HG02759 (cell line): Measurements from ENCODE around the gene WDR37.
"Not testable (repeated sequence)": the region's sequence is repeated elsewhere in the genome, so short reads cannot be mapped to it uniquely, and the experiment has no call there.

Source experiments
- ATAC-seq: cut with Tn5 transposase; IDR thresholded peaks from one replicate; pipeline ENCODE4 v1.9.1; 2021; ENCODE audit warnings: mild to moderate bottlenecking, moderate library complexity; ENCODE audit not compliant: unreplicated experiment

The WDR37 gene

DNA sequence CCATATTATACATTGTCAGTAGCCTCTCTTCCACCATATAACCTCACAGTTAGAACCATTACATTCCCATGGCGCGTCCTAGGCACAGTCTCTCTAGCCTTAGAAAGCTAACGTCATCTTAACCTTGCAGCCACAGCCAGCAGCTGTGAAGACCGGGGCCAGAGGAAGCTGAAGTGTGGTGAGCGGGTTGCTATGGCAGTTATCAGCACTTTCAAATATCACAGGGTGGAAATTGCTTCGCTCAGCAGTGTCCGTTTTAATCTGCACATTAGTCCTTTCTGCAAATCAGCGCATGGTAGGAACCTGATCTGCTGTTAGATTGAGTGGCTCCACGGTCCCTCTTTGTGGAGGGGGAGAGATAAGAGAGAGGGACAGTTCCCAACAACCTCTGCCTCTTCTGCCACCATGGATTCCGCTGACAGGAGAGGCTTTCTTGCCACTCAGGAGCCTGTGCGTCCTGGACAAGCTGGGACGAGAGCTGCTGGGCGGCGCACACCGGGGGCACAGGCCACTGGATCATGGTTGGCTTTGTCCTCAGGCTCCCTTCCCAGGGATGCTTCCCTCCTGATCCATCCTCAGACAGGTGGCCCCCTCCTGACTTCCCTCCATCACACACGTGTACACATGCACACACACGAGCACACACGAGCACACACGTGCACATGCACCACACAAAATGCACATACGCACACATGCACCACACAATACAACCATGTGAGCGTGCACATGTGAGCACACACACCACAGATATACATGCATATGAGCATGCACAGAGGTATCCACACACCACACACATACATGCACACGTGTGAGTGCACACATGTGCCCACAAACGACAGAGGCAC, 93.8 kb downstream of the WDR37 start:
- ATAC-seq = no peak

DNA sequence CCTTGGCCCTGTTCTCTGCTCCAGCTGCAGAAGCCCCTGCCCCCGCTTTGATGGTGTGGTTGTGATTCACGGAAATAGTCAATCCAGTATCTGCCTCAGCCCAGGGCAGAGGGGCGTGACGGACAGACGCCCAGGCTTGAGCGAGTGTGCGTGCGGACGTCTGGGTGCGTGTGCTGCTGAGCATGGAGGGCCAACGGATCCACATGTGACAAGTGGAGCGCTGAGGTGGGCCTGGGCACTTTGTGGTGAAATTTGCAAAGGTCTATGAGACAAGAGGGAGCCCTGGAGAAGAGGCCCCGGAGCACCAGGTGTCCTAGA, 94.4 kb downstream of the WDR37 start:
- no peak for ATAC-seq

DNA sequence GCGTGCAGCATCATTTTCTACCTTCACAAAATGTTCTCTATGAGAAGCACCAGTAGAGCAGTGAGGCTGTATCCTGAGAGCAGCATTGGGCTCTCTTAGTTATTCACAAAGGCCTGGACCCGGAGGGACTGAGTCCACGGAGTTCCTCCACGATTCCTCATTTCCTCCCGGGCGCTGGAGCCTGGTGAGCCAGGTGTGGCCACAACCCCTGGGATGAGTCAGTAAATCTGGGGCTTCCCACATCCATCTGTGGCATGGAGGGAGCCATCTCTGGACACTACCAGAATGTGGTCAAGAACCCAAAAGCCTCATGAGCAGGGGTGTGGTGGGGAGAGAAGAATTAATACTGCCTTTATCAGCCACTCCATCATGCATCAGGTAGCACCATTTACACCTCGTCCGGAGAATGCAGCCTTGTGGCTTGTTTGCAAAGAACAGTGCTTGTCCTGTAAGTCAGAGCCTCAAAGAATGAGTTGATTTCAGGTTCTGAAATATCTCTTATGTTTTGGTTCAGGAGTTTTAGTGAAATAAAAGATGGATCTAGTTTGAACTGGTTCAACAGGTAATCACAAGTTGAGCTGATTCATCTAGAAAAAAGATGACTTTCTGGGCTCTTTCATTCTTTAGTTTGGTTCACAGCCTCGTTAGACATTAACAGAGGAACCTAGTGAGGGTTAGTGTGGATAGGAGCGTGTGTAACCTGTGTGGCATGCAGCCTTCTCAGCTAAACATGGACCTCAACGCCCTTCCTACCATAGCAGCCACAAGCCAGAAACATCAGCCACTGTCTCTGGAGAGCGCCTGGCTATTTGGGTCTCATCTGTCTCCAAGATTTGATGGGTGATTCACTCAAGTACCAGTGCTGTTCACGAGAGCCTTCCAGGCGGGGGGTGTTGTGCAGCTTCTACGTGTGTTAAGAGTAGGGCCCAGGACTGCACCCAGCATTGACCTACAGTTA, 95.2 kb downstream of the WDR37 start:
- no peak for ATAC-seq

DNA sequence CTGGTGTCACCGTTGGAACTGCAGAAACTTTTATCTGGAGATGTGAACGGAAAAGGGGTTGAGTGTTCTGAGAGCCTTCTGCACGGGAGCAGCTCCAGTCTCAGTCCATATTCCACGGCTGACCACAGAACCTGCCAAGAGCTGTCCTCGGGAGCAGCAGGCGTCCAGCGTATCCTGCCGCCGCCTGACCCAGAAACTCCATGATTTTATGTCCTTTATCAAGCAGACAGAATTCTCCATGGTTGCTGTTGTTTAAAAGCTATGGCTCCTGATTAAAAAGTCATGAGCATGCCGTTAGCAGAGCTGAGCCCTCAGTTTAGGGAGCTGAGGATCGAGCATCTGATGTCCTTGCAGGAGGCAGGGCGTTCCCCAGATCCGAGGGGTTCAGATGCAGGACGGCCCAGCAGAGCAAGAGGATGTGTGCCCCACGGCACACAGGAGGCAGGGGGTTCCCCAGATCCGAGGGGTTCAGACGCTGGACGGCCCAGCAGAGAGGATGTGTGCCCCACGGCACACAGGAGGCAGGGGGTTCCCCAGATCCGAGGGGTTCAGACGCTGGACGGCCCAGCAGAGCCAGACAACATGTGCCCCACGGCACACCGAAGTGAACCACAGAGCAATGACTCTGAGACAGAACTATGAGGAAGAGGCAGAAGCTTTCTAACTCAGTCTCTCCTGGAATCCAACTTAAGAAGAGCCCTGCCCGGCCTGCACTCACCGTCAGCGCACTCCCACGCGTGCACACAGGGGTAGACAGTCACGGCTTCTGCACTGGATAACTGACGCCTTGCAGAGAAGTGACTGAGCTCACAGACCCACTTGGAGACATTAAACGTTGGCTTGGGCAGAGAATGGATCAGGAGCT, 96.4 kb downstream of the WDR37 start:
- ATAC-seq = no peak

DNA sequence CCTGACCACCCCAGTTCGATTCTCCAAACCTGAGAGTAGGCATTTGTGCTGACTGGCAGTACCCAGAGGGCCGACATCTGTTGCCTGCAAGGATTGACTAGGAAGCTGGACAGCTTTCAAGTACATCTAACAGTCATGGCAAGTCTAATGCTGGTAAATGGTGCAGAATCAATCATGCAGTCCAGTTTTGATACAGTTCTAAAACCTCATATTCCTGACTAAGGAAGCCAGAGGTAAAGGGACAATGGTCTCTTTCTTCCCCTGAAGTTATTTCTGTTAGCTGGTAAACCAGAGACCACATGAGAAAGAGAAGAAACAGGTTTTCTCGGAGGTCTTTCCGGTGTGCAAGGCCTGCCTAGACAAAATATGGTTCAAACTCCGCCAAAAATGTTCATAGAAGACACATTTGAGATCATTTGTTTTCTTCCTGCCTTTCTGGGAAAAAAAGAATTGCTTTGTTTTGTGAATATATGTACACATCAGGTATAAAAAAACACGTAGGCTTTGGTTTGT, 97.1 kb downstream of the WDR37 start:
- ATAC-seq = no peak

DNA sequence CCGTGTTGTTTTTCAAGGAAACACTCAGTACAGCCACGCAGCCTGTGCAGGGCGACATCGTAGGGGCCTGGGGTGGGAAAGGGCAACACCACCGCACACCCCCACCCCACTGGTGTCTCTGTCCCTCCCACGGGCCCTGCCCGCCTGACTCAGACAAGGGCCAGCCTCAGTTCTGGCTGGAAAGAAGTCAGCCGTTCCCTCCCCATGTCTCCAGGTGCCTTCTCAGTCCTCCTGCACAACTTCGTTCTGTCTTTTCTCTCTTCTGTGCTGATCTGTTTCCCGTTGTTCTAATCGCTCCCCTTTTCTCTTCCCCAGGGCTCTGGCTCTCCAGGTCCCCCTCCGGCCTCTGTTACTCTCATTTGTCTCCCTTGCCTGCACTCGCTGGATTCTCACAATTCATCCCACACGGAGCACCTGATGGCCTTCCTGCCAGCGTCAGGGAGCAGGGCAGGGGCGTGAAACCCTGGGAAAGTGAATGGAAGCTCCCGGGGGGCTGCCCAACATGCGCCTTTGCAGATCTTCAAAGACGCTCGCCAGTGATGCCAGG, 97.7 kb downstream of the WDR37 start:
- no peak for ATAC-seq

DNA sequence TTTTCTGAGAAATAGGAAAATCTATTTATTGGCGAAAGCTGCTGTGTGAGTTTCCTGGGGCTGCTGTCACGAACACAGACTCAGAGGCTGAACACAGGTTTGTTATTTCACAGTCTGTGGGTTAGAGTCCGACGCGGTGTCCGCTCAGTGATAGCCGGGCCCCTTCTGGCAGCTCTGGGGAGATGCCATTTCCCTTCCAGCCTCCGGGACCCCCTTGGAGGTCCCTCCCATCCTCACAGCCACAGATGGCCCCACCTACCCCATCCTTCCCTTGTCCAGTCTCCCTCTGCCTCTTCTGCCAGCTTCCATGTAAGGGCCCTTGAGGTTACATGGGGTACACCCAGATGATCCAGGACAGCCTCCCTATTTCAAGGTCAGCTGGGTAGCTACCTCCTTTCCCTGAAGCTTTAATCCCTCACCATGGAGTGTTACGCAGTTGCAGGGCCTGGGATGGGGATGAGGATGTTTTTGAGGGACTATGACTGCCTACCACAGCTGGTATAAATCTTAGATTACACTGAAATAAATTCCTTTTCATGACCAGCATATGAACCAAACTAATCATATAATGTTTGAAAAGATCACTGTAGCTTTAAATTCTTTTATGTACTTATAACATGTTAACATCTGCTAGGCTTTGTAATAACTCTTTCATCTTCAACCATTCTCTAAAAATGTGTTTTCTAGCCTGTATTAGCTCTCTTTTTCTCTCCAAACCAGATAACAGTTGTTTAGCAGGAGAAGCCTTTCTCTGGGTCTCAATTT, 98.5 kb downstream of the WDR37 start:
- no peak for ATAC-seq

DNA sequence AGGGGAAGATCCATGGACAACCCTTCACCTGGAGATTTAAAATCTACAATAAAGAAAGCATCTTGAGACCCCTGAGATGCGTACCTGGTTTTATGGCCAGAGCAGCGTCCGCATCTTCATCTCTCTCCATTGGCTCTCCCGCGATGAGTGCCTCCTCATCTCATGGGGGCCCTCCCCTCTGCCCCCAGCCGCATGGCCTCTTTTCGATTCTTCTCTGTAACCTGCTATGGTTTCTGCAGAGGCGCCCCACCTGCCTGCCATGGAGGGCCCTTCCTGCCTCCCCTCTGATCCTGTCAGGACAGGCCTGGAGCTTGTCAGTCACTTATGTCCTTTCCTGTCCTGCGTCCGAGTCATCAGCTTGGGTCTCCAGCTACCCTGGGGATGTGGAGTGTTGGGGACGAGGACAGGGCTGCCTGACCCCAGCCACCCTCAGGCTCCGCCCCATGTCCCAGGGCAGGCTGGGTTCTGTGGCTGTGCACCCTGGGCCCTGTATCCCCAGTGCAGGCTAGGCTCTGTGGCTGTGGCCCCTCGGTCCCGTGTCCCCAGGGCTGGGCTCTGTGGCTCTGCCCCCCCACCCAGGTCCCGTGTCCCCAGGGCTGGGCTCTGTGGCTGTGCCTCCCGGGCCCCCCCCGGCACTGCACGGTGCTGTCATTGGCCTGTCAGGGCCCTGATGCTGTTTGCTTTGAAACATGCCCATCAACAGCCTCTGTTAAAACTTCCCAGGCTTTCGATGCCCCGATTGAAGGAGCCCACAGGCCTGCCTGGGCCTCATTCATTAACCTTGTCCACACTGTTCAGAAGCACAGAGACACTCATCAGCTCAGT, 99.8 kb downstream of the WDR37 start:
- ATAC-seq = no peak

DNA sequence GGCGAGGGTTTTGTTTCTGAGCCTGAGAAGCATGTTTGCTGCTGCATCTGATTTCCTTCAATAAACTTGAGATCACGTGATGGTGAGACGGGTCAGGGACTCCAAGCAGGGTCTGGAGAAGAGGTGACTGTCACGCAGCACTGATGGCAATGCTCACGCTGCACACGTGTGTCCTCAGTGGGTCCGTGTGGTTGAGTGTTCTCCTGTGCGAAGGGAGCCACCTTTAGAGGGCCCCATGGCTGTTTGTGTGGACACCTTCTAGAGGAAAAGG, 100.4 kb downstream of the WDR37 start:
- ATAC-seq = no peak

DNA sequence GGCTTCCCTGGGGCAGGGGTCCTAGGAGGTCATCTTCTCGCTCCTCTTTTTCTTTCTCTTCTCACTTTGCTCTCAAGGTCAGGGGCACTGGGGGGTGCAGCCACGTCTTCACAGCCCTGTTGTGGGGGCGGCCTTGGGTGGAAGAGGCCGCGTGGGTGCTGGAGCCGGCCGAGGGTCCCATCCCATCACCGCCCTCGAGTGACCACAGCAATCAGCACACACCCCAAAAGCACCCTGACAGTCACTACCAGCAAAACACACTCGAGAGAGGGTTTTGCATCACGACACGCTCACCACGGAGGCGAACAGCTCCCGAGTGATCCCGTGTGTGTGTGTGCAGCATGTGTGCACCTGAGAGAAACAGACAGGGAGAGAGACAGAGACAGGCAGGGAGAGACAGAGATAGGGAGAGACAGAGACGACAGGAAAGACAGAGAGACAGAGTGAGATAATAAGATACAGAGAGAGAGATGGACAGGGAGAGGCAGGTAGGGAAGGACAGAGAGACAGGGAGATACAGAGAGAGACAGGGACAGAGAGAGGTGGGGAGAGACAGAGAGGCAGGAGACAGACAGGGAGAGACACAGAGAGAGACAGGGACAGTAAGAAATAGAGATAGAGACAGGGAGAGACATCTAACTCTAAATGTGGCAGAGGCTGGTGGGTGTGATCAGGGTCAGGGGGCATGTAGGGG, 100.9 kb downstream of the WDR37 start:
- ATAC-seq = no peak

DNA sequence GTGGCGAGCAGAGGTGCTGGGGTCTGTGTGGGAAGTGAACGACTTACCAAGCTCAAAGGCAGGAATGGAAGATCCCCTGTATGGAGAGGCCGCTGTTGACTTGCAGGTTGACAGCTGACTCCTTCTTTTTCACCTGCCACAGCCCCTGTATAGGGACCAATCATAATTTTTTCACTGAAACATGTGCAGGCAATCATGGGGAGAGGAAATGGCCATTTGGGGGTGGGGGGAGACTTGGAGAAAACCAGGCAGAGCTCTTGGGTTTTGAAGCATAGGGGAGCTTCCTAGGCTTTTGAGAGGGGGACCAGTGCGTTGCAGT, 101.4 kb downstream of the WDR37 start:
- ATAC-seq = no peak

DNA sequence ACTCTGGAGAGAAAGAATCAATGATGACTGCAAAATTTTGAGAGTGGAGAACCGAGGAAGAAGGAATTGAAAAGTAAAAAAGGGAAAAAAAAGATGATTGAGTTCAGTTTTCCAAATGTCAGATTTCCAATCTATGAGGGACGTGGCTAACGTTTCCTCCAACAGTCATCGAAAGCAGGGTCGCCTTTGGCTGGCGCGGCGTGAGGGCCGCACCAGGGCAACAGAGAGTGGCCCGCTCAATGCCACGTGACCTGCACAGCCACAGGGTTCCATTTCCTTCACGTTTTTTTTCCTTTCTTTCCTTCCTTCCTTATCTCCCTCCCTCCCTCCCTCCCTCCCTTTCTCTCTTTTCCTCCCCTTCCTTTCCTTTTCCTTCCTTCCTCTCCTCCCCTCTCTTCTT, 101.9 kb downstream of the WDR37 start:
- no peak for ATAC-seq

DNA sequence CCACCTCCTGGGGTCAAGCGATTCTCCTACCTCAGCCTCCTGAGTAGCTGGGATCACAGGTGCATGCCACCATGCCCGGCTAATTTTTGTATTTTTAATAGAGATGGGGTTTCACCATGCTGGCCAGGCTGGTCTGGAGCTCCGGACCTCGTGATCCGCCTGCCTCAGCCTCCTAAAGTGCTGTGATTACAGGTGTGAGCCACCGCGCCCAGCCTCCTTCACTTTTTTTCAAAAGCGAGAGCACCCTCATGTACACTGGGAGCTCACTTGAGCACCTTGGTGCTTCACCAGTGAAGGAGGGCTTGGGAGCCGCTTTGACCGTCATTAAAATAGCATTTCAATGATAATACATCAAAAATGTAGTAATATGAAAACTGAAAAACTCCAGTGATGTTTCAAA, 102.4 kb downstream of the WDR37 start:
- ATAC-seq = not testable (repeated sequence)

DNA sequence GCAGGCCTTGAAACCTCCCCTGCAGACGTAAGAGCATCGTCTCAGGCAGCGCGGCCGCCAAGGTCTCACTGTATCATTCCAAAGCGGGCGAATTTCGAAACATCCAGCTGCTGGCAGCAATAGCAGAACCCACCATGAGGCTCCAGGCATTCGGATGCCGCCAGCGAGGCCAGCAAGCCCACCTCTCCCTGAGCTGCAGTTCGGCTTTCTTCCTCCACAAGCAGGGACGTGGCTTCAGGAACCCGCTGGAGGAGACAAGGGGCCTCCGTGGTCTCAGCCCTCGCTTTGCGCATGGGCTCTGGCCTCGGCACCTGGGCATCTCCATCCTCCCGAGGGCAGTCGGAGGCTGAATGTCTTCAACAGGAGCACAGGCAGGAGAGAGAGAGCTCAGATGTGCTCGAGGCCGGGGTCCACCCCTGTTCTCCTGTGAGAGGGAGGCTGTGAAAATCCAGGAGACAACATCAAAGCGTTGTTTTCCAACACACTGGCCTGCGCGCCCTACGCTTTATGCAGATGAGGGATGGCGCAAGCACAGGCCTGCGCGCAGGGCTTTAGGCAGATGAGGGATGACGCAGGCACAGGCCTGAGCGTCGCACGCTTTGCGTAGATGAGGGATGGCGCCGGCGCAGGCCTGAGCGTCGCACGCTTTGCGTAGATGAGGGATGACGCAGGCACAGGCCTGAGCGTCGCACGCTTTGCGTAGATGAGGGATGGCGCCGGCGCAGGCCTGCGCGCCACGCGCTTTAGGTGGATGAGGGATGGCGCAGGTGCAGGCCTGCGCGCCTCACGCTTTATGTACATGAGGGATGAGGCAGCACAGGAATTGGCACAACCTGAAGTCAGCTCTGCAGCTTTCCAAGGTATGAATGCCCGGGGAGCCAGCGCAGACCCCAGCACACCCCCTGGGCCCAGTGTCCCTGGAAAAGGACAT, 103.2 kb downstream of the WDR37 start:
- no peak for ATAC-seq

DNA sequence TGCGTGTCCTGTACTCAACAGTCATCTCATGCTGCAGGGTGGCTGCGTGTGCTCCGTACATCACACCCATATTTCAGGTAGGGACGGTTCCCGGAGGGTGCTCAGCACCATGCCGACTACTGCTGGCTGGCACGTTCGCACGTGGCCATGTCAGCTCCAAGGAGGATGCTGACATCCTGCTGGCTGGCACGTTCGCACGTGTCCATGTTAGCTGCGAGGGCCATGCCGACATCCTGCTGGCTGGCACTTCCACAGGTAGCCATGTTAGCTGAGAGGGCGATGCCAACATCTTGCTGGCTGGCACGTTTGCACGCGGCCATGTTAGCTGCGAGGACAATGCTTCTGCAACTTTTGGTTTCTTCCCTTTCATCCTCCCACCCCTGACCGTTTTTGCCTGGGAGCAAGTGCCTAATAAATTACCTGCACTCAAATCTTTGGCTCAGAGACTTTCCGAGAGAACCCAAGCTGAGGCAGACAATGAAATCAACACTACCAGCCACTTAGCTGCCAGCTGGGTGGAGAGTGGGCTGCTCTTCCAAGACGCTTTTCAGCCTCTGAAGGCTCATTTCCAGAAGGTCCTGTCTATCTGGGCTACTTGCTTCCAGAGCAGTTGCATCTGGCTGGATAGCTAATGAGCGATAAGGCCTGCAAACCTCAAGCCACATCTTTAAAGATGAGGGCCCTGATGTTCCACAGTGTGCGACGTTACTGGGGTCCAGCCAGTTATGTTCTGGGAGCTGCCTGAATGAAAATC, 104.6 kb downstream of the WDR37 start:
- no peak for ATAC-seq

DNA sequence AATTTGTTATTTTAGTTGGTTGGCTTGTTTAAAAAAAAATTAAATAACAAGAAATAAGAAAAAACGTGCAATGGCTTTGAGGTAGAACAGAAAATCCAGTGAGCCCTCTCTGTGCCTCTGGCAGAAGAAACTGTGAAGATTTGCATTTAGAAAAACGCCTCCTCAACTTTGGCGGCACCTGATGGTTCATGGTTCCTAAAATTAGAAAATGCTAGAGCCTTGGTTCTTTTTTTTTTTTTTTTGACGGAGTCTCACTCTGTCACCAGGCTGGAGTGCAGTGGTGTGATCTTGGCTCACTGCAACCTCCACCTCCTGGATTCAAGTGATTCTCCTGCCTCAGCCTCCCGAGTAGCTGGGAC, 105.1 kb downstream of the WDR37 start:
- ATAC-seq = not testable (repeated sequence)
